ENCODE data around the gene ITK.
"Not testable (repeated sequence)": the region's sequence is repeated elsewhere in the genome, so short reads cannot be mapped to it uniquely, and the experiment has no call there.

ITK gene

DNA sequence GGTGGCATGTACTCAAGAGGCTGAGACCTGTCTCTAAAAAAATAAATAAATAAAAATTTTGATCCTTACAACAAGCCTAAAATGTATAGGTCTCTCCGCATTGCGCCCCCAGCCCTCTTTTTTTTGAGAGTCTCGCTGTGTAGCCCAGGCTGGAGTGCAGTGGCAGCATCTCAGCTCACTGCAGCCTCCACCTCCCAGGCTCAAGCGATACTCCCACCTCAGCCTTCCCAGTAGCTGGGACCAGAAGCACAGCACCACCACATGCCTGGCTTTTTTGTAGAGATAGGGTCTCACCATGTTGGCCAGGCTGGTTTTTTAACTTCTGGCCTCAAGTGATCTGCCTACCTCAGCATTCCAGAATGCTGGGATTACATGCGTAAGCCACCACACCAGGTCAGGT lies 12.4 kb upstream of the ITK start:
- DNase-seq (ENCODE audit: low spot score): no peak

DNA sequence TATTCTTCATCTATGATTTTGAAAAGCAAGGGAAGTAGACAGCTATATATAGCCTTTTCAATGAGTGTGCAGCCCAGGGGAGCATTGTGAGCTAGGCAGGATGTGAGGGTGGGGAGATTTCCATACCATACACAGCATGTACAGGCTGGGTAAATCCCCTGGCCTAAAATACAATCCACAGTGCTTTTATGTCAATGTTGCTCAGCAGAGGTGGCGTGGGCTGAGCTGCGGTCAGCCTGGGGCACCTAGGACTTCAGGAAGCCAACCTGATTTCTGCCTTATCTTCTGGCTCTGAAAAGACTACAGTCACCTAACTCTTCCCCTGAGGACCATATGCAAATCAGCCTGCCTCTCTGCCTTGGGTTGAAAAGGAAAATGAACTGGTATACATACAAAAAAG lies 8.2 kb upstream of the ITK start:
- DNase-seq (ENCODE audit: low spot score): no peak

GRCh38 chr5:157175071-157175612 lies 5.5 kb upstream of the ITK start:
- DNase-seq (ENCODE audit: low spot score): no peak

- DNase-seq (ENCODE audit: low spot score): no peak
Observed at GRCh38 chr5:157177953-157178352, 2.7 kb upstream of the ITK start.

- no peak for DNase-seq (ENCODE audit: low spot score)
Observed at GRCh38 chr5:157178966-157179365, 1.7 kb upstream of the ITK start.

GRCh38 chr5:157182143-157182757 lies 1.6 kb downstream of the ITK start:
- DNase-seq (ENCODE audit: low spot score): no peak

DNA sequence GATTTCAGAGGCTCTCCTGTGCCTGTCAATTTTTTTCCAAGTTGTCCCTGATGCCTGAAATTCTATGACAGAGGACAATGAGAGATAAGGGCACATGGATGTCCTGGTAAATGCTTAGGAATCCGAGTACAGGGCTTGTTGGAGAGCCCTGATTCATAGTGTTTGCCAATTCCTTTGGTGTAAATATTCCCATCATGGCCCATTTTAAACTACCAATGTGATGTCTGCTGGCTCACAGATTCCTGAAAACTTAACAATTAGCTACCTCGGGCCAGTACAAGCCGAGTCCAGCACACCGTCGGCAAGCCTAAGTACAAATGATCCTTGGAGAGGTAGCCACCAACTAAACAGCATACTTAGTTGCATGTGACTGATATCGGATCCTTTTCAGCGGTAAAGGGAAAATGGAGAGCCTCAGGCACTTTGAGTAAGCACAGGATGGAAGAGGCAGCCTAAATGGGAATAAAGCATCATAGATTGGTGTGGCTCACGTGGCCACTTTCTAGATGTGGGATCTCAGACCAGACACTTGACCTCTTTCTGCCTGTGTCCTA lies 3.6 kb downstream of the ITK start:
- no peak for DNase-seq (ENCODE audit: low spot score)

DNA sequence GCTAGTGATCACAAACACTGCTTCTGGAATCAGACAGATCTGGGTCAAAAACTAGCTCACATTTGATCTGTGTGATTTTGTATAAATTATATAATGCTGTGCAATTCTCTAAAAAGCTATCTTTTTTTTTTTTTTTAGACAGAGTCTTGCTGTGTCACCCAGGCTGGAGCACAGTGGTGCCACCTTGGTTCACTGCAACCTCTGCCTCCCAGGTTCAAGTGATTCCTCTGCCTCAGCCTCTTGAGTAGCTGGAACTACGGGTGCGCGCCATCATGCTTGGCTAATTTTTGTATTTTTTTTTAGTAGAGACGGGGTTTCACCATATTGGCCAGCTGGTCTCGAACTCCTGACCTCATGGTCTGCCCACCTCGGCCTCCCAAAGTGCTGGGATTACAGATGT lies 4.5 kb downstream of the ITK start:
- DNase-seq (ENCODE audit: low spot score): not testable (repeated sequence)

DNA sequence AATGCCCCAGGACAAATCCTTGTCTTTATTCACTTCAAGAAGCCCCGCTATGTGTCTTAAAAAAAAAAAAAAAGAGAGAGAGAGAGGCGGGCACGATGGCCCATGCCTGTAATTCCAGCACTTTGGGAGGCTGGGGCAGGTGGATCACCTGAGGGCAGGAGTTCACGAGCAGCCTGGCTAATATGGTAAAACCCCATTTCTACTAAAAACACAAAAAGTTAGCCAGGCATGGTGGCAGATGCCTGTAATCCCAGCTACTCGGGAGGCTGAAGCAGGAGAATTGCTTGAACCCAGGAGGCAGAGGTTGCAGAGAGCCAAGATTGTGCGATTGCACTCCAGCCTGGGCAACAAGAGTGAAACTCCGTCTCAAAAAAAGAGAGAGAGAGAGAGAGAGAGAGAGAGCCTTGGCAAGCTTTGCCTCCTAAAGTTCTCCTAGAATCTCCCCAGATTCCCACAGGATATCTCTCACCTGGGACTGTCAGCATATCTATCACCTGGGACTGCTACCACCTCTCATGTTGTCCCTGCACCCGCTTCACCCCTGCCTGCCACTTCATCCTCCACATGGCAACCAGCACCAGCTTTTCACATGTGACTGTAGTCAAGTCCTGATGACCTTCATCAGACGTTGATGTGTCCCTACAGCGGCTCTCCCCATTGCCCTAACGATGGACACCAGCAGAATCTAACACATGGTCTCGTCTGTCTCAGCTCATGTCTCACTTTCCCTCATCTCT lies 5.8 kb downstream of the ITK start:
- DNase-seq (ENCODE audit: low spot score): no peak

DNA sequence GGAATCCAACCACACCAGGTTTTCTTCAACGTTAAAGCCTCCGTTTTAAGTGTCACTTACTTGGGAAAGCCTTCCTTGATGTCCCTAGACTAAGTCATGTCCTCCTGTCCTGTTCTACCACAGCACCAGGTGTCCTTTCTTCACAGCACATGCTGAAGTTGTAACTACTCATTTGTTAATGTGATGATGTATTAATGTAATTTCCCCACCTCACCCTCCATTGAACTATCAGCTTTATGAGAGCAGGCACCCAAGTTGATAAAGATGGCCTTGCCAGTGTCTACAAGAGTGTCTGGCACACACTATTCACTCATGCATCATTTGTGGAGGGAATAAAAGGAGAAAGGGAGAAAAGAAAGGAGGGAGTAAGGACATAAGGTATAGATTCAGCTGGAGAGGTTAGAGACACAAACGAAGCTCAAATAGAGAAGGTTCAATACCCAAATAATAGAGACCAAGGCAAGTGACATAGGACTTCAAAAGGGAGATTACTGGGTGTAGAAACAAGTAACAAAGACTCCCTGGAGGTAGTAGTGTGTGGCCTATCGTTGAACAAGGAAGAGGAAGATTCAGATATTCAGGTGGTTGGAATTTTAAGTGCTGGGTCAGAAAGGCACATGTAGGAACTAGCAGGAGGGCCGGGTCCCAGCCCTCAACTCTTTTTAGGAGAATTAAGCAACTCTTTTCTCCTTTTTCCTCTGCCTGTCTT lies 6.6 kb downstream of the ITK start:
- DNase-seq (ENCODE audit: low spot score): no peak

DNA sequence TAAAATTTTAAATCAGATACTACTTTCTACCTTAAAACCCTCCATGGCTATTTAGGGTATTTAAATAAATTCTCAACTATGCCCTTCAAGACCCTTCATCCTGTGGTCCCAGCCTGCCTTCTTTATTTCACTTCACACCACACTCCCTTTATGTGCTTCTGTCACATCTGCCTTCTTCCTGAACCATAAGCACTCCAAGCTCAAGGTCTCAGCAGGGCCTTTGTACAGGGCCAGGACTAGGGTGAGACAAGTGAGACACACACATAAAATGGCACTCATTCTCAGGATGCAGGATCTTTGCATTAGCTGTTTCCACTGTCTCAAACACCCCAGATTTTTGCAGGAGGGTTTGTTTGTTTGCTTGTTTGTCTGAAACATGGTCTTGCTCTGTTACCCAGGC lies 7.6 kb downstream of the ITK start:
- DNase-seq (ENCODE audit: low spot score): no peak

DNA sequence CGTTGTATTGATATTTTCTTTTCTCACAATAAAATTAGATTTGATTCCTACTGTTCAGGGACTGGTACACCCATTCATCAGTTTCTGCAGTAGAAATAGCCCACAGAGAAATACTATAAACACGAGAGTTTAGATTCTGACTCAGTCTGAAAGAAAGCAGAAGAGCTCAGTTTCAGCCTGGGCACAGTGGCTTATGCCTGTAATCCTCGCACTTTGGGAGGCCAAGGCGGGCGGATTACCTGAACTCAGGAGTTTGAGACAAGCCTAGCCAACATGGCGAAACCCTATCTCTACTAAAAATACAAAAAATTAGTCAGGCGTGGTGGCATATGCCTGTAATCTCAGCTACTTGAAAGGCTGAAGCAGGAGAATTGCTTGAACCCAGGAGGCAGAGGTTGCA lies 8.6 kb downstream of the ITK start:
- DNase-seq (ENCODE audit: low spot score): no peak

DNA sequence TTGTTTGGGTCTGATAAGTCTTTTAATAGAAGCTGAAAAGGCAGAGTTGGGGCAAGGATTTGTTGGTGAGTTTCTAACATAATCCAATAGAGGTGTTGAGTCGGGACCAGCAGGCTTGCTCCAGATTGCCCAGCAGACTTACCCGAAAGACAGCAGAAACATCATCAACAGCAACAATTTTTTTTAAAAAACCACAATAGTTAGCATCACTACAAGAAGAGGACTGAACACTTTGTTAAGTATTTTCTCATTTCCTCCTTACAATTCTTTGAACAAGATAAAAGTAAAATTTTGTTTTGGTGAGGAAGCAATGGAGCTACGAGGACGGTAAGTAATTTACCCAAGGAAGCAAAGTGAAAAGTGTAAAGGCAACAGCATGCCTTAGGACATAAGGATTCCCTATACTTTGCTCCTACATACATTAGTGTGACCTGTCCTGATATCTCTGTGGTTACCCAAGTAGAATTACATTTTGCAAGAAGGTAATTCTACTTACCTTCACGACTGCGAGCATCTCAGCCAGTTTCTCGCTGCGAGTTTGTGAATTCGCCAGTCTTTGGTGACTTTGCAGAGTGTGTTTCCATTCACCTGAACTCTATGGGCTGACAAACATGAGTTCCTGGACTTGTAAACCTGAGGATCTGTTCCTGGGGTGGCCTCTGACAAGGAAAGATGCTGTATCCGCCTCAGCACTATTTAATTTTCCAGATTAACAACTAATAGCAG lies 13.2 kb downstream of the ITK start:
- DNase-seq (ENCODE audit: low spot score): no peak

DNA sequence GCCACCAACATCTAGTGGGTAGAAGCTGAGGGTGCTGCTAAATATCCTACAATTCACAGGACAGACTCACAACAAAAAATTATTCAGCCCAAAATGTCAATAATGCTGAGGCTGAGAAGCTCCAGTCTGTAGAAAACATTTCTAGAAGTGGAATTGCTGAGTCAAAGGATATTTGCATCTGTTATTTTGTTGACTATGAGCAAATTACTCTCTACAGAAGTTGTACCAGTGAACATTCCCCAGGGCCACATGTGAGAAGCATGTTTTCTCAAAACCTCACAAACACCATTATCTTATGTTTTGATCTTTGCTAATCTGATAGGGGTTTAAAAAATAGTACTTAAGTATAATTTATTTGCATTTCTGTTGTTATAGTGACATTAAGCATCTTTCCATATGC lies 15.4 kb downstream of the ITK start:
- DNase-seq (ENCODE audit: low spot score): no peak

DNA sequence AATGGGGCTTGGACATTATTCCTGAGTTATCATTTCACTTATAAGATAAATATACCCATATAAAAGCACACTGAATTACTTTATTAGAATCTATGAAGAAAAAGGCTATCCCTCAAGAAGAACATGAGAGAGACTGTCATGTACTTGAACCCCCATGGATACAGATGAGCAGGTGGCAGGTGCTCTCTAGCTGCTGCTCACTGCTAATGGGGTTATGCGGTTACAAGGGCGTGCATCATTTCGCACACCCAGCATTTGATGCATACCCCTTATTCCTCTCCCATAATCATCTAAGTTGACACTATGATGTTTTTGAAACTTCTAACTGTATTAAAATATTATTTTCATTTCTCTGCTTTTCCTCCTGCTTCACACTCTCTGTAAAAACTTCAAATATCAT lies 16.4 kb downstream of the ITK start:
- DNase-seq (ENCODE audit: low spot score): no peak

- no peak for DNase-seq (ENCODE audit: low spot score)
Observed at GRCh38 chr5:157198277-157198986, 17.8 kb downstream of the ITK start.

DNA sequence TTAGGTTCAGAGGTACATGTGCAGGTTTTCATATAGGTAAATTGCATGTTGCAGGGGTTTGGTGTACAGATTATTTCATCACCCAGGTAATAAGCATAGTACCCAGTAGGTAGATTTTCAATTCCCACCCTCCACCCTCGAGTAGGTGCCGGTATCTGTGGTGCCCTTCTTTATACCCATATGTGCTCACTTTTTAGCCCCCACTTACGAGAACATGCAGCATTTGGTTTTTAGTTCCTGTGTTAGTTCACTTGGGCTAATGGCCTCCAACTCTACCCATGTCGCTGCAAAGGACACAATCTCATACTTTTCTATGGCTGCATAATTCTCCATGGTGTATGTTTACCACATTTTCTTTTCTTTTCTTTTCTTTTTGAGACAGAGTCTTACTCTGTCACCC lies 21.2 kb downstream of the ITK start:
- no peak for DNase-seq (ENCODE audit: low spot score)

DNA sequence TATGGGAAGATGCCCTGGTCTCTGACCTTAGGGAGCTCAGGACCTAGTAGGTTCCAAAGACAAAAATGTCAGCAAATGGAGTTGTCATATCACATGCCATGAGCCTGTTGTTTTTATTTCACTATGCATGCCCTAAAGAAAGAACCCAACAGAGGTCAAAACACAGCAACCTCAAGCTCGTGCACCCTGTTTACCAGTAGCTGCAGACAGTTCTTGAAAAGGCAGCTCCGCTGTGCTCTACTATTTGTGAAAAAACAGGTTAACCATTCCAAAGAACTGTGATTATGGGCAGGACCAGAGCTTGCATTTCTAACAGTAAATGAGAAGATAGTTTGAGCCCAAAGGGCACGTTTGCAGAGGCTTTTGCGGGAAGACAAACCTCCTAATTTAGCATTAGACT lies 22.8 kb downstream of the ITK start:
- no peak for DNase-seq (ENCODE audit: low spot score)

DNA sequence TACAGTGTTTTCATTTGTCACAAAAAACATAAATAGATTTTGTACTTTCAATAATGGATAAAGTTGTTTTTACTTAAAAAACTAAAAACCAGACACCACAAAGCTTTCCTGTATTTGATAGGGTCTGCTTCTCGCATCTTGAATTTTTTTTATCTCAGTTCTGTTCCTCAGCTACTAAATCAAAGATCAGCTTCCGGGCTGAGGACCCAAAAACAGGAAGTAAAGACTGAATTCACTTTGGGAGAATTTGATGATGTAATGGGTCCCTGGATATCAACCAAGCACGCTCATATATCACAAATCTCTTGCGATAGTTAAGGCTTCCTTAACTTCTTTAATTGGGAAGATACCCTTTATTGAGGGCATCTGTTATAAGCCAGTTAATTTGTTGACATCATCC lies 24.1 kb downstream of the ITK start:
- DNase-seq (ENCODE audit: low spot score): no peak

DNA sequence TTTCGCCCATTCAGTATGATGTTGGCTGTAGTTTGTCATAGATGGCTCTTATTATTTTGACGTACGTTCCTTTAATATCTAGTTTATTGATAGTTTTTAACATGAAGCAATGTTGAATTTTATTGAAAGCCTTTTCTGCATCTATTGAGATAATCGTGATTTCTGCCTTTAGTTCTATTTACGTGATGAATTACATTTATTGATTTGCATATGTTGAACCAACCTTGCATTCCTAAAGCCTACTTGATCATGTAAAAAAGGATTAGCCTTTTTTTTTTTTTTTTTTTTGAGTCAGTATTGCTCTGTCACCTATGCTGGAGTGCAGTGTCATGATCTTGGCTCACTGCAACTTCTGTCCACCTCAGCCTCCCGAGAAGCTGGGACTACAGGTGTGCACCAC lies 25.1 kb downstream of the ITK start:
- no peak for DNase-seq (ENCODE audit: low spot score)

GRCh38 chr5:157210652-157211051 lies 30.0 kb downstream of the ITK start:
- DNase-seq (ENCODE audit: low spot score): not testable (repeated sequence)

- DNase-seq (ENCODE audit: low spot score): no peak
Observed at GRCh38 chr5:157212307-157212706, 31.7 kb downstream of the ITK start.
